ENCODE results near the gene PHRF1.

DNA sequence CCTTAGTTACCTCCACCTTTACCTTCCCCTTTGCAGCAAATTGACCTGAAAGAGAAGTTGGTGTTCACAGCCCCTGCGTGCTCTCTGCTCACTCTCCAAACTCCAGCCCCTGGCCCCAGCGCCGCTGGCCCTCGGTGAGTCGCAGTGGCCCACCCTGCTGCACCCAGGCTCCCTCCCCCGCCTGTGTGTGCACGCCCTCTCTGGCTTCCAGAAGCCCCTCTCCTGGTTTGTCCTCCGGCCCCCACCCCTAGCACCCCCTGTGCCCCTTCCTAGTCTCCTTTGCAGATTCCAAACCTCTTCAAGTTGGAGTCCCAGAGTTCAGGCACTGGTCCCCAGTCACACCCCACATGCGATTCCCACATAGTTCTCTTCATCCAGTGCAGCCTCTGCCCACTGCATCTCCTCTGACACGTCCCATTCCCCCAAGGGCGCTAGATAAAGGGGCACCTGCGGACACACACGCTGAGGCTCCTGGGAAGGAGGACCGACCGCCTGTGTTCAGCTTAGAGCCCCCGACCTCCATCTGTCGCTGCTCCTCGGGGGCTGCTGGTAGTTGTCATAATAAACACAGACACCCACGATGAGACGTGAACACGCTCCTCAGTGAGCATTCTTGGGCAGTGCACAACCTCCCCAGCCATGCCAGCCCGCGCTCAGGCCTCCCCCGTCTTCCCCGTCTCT, 1.5 kb upstream of the PHRF1 start:
- TF ChIP-seq POLR2A (IDR thresholded peaks at IDR 0.05), result no peak
- TF ChIP-seq, protein P1, sequence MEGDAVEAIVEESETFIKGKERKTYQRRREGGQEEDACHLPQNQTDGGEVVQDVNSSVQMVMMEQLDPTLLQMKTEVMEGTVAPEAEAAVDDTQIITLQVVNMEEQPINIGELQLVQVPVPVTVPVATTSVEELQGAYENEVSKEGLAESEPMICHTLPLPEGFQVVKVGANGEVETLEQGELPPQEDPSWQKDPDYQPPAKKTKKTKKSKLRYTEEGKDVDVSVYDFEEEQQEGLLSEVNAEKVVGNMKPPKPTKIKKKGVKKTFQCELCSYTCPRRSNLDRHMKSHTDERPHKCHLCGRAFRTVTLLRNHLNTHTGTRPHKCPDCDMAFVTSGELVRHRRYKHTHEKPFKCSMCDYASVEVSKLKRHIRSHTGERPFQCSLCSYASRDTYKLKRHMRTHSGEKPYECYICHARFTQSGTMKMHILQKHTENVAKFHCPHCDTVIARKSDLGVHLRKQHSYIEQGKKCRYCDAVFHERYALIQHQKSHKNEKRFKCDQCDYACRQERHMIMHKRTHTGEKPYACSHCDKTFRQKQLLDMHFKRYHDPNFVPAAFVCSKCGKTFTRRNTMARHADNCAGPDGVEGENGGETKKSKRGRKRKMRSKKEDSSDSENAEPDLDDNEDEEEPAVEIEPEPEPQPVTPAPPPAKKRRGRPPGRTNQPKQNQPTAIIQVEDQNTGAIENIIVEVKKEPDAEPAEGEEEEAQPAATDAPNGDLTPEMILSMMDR (IDR thresholded peaks at IDR 0.05), result no peak

Data from prostate gland (tissue), 2 donors.